GM12878 (cell line): ENCODE data around the gene ARL11. TPM values are rescaled to one million over a fixed set of nuclear protein-coding genes. Genes with fewer than 3 reads are reported as not detected.

Source experiments
- BHLHE40 ChIP-seq, 2 experiments: fragments of 450-650 bp in 1 of 2; IDR thresholded peaks; 2 replicates each; pipeline ENCODE4 v1.6.1; 2011 to 2017; ENCODE audit warnings: low read depth in 2 of 2, borderline replicate concordance in 1 of 2, improper control_type of control experiment in 1 of 2, low read length in 1 of 2, mild to moderate bottlenecking in 1 of 2
- E2F4 ChIP-seq: IDR thresholded peaks from 2 replicates; pipeline ENCODE4 v1.6.1; 2012; ENCODE audit warnings: low read depth, low read length, improper control_type of control experiment
- HDGF ChIP-seq: fragments of 450-650 bp; IDR thresholded peaks from 2 replicates; pipeline ENCODE4 v1.6.1; 2016; ENCODE audit warnings: antibody characterized with exemption
- IRF5 ChIP-seq: fragments of 450-650 bp; IDR thresholded peaks from 2 replicates; pipeline ENCODE4 v1.6.1; 2017; ENCODE audit warnings: borderline replicate concordance
- KLF5 ChIP-seq: fragments of 450-650 bp; IDR thresholded peaks from 2 replicates; pipeline ENCODE4 v1.6.1; 2014; ENCODE audit warnings: mild to moderate bottlenecking; ENCODE audit not compliant: partially characterized antibody
- PKNOX1 ChIP-seq: fragments of 450-650 bp; IDR thresholded peaks from 2 replicates; pipeline ENCODE4 v1.6.1; 2016; ENCODE audit warnings: mild to moderate bottlenecking
- POLR2AphosphoS2 ChIP-seq: IDR thresholded peaks from 2 replicates; pipeline ENCODE4 v1.6.1; 2011; ENCODE audit warnings: low read depth, mild to moderate bottlenecking, low read length, improper control_type of control experiment, moderate library complexity
- RAD21 ChIP-seq: IDR thresholded peaks from 2 replicates; pipeline ENCODE4 v1.6.1; 2011; ENCODE audit warnings: mild to moderate bottlenecking, low read depth, low read length, moderate library complexity; ENCODE audit not compliant: insufficient read depth
- TAF1 ChIP-seq: IDR thresholded peaks from 2 replicates; pipeline ENCODE4 v1.6.1; 2011; ENCODE audit warnings: mild to moderate bottlenecking, low read depth, low read length, borderline replicate concordance
- TBL1XR1 ChIP-seq: IDR thresholded peaks from 2 replicates; pipeline ENCODE4 v1.6.1; 2012; ENCODE audit warnings: low read depth, low read length, improper control_type of control experiment
- ZBTB4 ChIP-seq: fragments of 450-650 bp; formaldehyde crosslinking; IDR thresholded peaks from 2 replicates; pipeline ENCODE4 v1.4.0; 2022; ENCODE audit warnings: mild to moderate bottlenecking, moderate library complexity
- ZNF592 ChIP-seq: fragments of 450-650 bp; IDR thresholded peaks from 2 replicates; pipeline ENCODE4 v1.6.1; 2017; ENCODE audit warnings: mild to moderate bottlenecking, moderate library complexity
- polyA plus RNA-seq, 11 experiments: library from polyadenylated mRNA; depleted of rRNA in 4 of 11; unstranded in 6 of 11; stranded (reverse) in 5 of 11; fragments of >200 nt; fragmentation: Nextera tagmentation in 4 of 11; fragmentation: Illumina TruSeq in 1 of 11; extraction: Ambion mirVana in 4 of 11; extraction: Trizol in 1 of 11; gene quantifications; 1 replicate in 1 of 11; 2 replicates in 10 of 11; pipeline versions ENCODE4 v1.2.1 to v1.2.3, GENCODE V29; 2011 to 2016; ENCODE audit warnings: inconsistent platforms in 2 of 11, missing spikeins in 2 of 11, low read depth in 1 of 11
- total RNA-seq, 4 experiments: library from RNA; depleted of rRNA in 3 of 4; stranded (reverse); fragments of >200 nt in 3 of 4; fragmentation: Illumina TruSeq in 1 of 4; extraction: Trizol in 1 of 4; gene quantifications; 2 replicates each; pipeline versions ENCODE4 v1.2.1 to v1.2.3, GENCODE V29; 2013 to 2021

Gene ARL11
- total and polyA plus RNA-seq, 10 of the 15 experiments (the other 5 are each of a cell fraction or from before 2014, with no cell fraction given), result 2.0 to 7.2 (median 4.4) TPM

GRCh38 chr13:49606747-49607648, 21.3 kb upstream of the ARL11 start (continued):
- no peak for TF ChIP-seq PKNOX1
- peak; percentile 91 for TF ChIP-seq RAD21
- TF ChIP-seq ZBTB4, result no peak
- 0 out of 4 replicates have a peak, but pooled peaks of 1 of the 2 experiments have one; percentile 35 for TF ChIP-seq BHLHE40 (IDR thresholded peaks at IDR 0.05; ENCODE audit: borderline replicate concordance in 1 of 2, low read depth in 2 of 2, low read length in 1 of 2)
- no peak for TF ChIP-seq POLR2AphosphoS2
- TF ChIP-seq ZNF592, result no peak; the same call in 1 of the 2 replicates
- 0 out of 2 replicates have a peak, but pooled peaks have one; percentile 34 for TF ChIP-seq TBL1XR1
- no peak for TF ChIP-seq IRF5
- TF ChIP-seq KLF5, result no peak
- TF ChIP-seq HDGF, result no peak
- TF ChIP-seq TAF1, result no peak; the same call in 1 of the 2 replicates
- TF ChIP-seq E2F4, result no peak
